Right lobe of liver (tissue), 6 donors: Measurements from ENCODE around the gene B4GALT5. TPM values are rescaled to one million over a fixed set of nuclear protein-coding genes. Genes with fewer than 3 reads are reported as not detected.

Experiments used
- ATAC-seq, 4 donors: fragments of 200-7000 bp; cut with Tn5 transposase; one replicate each; pipeline ENCODE4 v1.9.1; 2020; ENCODE audit warnings: mild to moderate bottlenecking in 4 of 4, moderate library complexity in 4 of 4
- DNase-seq, 3 donors: peaks; one replicate each; pipeline ENCODE4 v3.0.0-alpha.2; 2020
- H3K27ac ChIP-seq, 3 donors: fragments of 200-600 bp; one replicate each; pipeline ENCODE4 v1.8.0; 2022
- H3K27me3 ChIP-seq, 2 donors: fragments of 200-600 bp; one replicate each; pipeline ENCODE4 v1.8.0; 2022
- H3K36me3 ChIP-seq, 4 donors: fragments of 200-600 bp; sonication (generic) in 1 of 4; one replicate each; pipeline versions ENCODE4 v1.5.1 to v1.8.0; 2017 to 2022; ENCODE audit warnings: control low read depth in 1 of 4
- H3K4me1 ChIP-seq, 4 donors: fragments of 200-600 bp; sonication (generic) in 1 of 4; one replicate each; pipeline versions ENCODE4 v1.5.1 to v1.8.0; 2017 to 2022; ENCODE audit warnings: control low read depth in 1 of 4
- H3K4me3 ChIP-seq, 3 donors: fragments of 200-600 bp; one replicate each; pipeline ENCODE4 v1.8.0; 2022
- H3K9me3 ChIP-seq, 4 donors: fragments of 200-600 bp; sonication (generic) in 1 of 4; one replicate each; pipeline versions ENCODE4 v1.5.1 to v1.8.0; 2017 to 2022; ENCODE audit warnings: control low read depth in 1 of 4
- POLR2A ChIP-seq: fragments of 450-650 bp; IDR thresholded peaks from one replicate; pipeline ENCODE4 v1.6.1; 2017; ENCODE audit warnings: antibody characterized with exemption, mild to moderate bottlenecking
- WGBS: methylation state at CpG from one replicate; pipeline ENCODE4 v1.1.6; 2018; ENCODE audit warnings: low coverage, low lambda C conversion rate; ENCODE audit not compliant: insufficient coverage; ENCODE audit errors: missing lambda C conversion rate; 5-methylcytosine and 5-hydroxymethylcytosine counted together
- intact Hi-C, 2 donors: fragments of 100-400 bp; cut with DNase I; formaldehyde crosslinking; loops; one replicate each; pipeline versions ENCODE4 v1.11.2 to v1.14.1; 2022
- total RNA-seq, 6 experiments: library from RNA; depleted of rRNA in 2 of 6; stranded (reverse); fragments of >200 nt in 2 of 6; fragmentation: NEBNext Ultra II Directional in 3 of 6; extraction: Animal tissue kit (Norgen Biotek cat#: 25700) in 3 of 6; gene quantifications; one replicate each; pipeline versions ENCODE4 v1.1.0 to v1.2.4, GENCODE V29; 2016 to 2023
- TF ChIP-seq, protein P1 (sequence below), 4 donors: fragments of 200-600 bp in 3 of 4; fragments of 450-650 bp in 1 of 4; IDR thresholded peaks; one replicate each; pipeline versions ENCODE4 v1.5.1 to v1.8.0; 2016 to 2022; ENCODE audit warnings: antibody characterized with exemption in 4 of 4, mild to moderate bottlenecking in 2 of 4
- donor health status: DM: no; HTN: yes; CAD: no.
- donor health status: DM: no; HTN: no; CAD: no.
- donor health status: DM: no; HTN: no; CAD: no.
- donor health status: DM: no; HTN: yes; CAD: no.
- donor health status: DM: no; HTN: yes; CAD: no.

Gene B4GALT5
- total RNA-seq, 6 experiments from 2014 or later = 9.5 to 32.6 (median 15.5) TPM

GRCh38 chr20:49599746-49600113, 113.9 kb downstream of the B4GALT5 start:
- Histone ChIP-seq H3K27me3 (no peaks in the 10 kb centered on the region), H3K9me3 (no peaks in the 10 kb centered on the region), H3K27ac (no peak overlapping the region), H3K4me1 (peaks cover 0 to 9% (median 3%) of the 10 kb centered on the region in 4 donors), H3K36me3 (no peaks in the 10 kb centered on the region), H3K4me3 (no peak overlapping the region)
- WGBS = 75% methylated on average over 1 of the region's 4 CpGs
- intact Hi-C loops = loop anchor here (10.0 kb wide), 2 partner anchors 265 to 275 kb away; no protein-coding TSS in a partner anchor
- ATAC-seq = no peak
- TF ChIP-seq, protein P1, sequence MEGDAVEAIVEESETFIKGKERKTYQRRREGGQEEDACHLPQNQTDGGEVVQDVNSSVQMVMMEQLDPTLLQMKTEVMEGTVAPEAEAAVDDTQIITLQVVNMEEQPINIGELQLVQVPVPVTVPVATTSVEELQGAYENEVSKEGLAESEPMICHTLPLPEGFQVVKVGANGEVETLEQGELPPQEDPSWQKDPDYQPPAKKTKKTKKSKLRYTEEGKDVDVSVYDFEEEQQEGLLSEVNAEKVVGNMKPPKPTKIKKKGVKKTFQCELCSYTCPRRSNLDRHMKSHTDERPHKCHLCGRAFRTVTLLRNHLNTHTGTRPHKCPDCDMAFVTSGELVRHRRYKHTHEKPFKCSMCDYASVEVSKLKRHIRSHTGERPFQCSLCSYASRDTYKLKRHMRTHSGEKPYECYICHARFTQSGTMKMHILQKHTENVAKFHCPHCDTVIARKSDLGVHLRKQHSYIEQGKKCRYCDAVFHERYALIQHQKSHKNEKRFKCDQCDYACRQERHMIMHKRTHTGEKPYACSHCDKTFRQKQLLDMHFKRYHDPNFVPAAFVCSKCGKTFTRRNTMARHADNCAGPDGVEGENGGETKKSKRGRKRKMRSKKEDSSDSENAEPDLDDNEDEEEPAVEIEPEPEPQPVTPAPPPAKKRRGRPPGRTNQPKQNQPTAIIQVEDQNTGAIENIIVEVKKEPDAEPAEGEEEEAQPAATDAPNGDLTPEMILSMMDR (IDR thresholded peaks at IDR 0.05) = no peak
- no peak for TF ChIP-seq POLR2A
- no peak for DNase-seq

DNA sequence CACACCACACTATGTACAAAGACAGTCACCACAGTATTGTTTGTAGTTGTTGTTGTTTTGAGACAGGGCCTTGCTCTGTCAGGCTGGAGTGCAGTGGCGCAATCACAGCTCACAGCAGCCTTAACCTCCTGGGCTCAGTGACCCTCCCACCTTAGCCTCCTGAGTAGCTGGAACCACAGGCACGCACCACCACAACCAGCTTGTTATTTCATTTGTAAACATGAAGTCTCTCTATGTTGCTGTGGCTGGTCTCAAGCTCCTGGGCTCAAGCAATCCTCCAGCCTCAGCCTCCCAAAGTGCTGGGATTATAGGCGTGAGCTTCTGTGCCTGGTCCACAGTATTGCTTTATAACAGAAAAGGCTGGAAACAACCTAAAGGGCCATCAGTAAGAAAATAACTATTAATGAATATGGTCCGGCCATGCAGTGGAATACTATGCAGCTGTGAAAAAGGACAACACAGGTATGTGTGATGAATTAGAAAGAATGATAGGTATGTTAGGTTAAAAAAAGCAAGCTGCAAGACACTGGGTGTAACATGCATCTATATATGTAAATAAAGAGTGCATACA, 115.8 kb downstream of the B4GALT5 start:
- H3K27me3 ChIP-seq = no peaks in the 10 kb centered on the region

GRCh38 chr20:49595811-49596561, 117.7 kb downstream of the B4GALT5 start:
- 73% methylated on average over 9 of the region's 15 CpGs for WGBS
- Histone ChIP-seq H3K27me3 (no peaks in the 10 kb centered on the region), H3K4me3 (no peak overlapping the region), H3K36me3 (no peaks in the 10 kb centered on the region), H3K4me1 (no peaks in the 10 kb centered on the region), H3K9me3 (no peaks in the 10 kb centered on the region), H3K27ac (no peak overlapping the region)
- TF ChIP-seq, protein P1 (IDR thresholded peaks at IDR 0.05) = no peak
- TF ChIP-seq POLR2A = no peak
- intact Hi-C loops = no loop called here
- DNase-seq (no peak), ATAC-seq (no peak)

More for the DNA sequence above, 115.8 kb downstream of the B4GALT5 start:
- 91% methylated on average over 4 of the region's 4 CpGs for WGBS
- ATAC-seq (no peak), DNase-seq (no peak)
- Histone ChIP-seq H3K36me3 (no peaks in the 10 kb centered on the region), H3K9me3 (no peaks in the 10 kb centered on the region), H3K4me1 (no peaks in the 10 kb centered on the region), H3K27ac (no peak overlapping the region), H3K4me3 (no peak overlapping the region)
- no peak for TF ChIP-seq POLR2A
- TF ChIP-seq, protein P1 (IDR thresholded peaks at IDR 0.05) = no peak
- intact Hi-C loops = no loop called here

DNA sequence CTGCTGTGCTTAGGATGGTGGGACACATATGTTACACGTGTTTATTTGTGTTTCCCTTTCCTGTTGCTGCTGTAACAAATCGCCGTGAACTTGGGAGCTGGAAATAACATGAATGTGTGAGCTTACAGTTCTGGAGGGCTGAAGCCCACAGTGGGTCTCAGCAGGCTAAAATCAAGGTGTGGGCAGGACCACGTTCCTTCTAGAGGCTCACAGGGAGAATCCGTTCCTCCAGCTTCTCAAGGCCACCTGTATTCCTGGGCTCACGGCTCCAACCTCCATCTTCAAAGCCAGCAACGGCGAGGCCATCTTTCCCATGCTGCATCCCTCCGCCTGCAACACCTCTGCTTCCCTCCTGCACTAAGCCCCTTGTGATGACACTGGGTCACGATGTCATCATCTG, 118.3 kb downstream of the B4GALT5 start:
- intact Hi-C loops = no loop called here
- no peak for TF ChIP-seq POLR2A
- TF ChIP-seq, protein P1 (IDR thresholded peaks at IDR 0.05) = no peak
- Histone ChIP-seq H3K4me3 (no peak overlapping the region), H3K27me3 (no peaks in the 10 kb centered on the region), H3K36me3 (no peaks in the 10 kb centered on the region), H3K9me3 (no peaks in the 10 kb centered on the region), H3K4me1 (no peaks in the 10 kb centered on the region), H3K27ac (no peak overlapping the region)
- ATAC-seq (no peak), DNase-seq (no peak)
- WGBS = 81% methylated on average over 8 of the region's 10 CpGs
